Fibroblast of villous mesenchyme (primary cell): ENCODE results near the gene CATSPERD. TPM values are rescaled to one million over a fixed set of nuclear protein-coding genes. Genes with fewer than 3 reads are reported as not detected.

Experiments used
- DNase-seq: peaks from one replicate; pipeline ENCODE4 v3.0.0-alpha.2; 2010; ENCODE audit warnings: low read depth
- H3K4me3 ChIP-seq: 2 replicates; pipeline ENCODE4 v1.5.1; 2011; ENCODE audit warnings: low read depth, mild to moderate bottlenecking, low read length
- CTCF ChIP-seq: IDR thresholded peaks from 2 replicates; pipeline ENCODE4 v1.5.1; 2012; ENCODE audit warnings: low read depth, mild to moderate bottlenecking, low read length; ENCODE audit not compliant: insufficient read depth
- total RNA-seq: library from RNA; depleted of rRNA; stranded (reverse); fragments of >200 nt; gene quantifications from 2 replicates; pipeline ENCODE4 v1.2.3, GENCODE V29; 2012

Gene CATSPERD
- total RNA-seq, 1 donor: not detected

GRCh38 chr19:5789886-5790558 is 69.6 kb downstream of the CATSPERD start:
- peak overlapping the region; percentile 94 for H3K4me3 ChIP-seq
- TF ChIP-seq CTCF: no peak
- DNase-seq: no peak

- H3K4me3 ChIP-seq: peak within 1 kb of the TSS; percentile 94
- DNase-seq: peak; percentile 99
- no peak for TF ChIP-seq CTCF
Observed at GRCh38 chr19:5790559-5791520, 70.4 kb downstream of the CATSPERD start, which contains the start of gene DUS3L. DUS3L (minus strand) TSS chr19:5791163; CDS start chr19:5791141, 22 bp downstream.

- peak; percentile 16 for DNase-seq
- TF ChIP-seq CTCF: no peak
- no peak overlapping the region for H3K4me3 ChIP-seq
Observed at GRCh38 chr19:5792224-5792623, 71.8 kb downstream of the CATSPERD start.

- no peak overlapping the region for H3K4me3 ChIP-seq
- TF ChIP-seq CTCF: no peak
- no peak for DNase-seq
Observed at GRCh38 chr19:5793188-5793587, 72.8 kb downstream of the CATSPERD start.

- no peak overlapping the region for H3K4me3 ChIP-seq
- DNase-seq: no peak
- TF ChIP-seq CTCF: no peak
Observed at GRCh38 chr19:5795382-5795919, 75.0 kb downstream of the CATSPERD start.

GRCh38 chr19:5798244-5798643 is 77.8 kb downstream of the CATSPERD start:
- TF ChIP-seq CTCF: no peak
- DNase-seq: no peak
- no peak overlapping the region for H3K4me3 ChIP-seq
